HPDE6-E6E7 (cell line): ENCODE data around the gene COQ9.
A peak's percentile ranks its signal among the peaks of the same experiment; 100 is the strongest.
"Not testable (repeated sequence)": the region's sequence is repeated elsewhere in the genome, so short reads cannot be mapped to it uniquely, and the experiment has no call there.

Source experiments
- DNase-seq: peaks from one replicate; pipeline ENCODE4 v3.0.0; 2011; ENCODE audit warnings: missing footprints; ENCODE audit errors: extremely low spot score

COQ9 gene

DNA sequence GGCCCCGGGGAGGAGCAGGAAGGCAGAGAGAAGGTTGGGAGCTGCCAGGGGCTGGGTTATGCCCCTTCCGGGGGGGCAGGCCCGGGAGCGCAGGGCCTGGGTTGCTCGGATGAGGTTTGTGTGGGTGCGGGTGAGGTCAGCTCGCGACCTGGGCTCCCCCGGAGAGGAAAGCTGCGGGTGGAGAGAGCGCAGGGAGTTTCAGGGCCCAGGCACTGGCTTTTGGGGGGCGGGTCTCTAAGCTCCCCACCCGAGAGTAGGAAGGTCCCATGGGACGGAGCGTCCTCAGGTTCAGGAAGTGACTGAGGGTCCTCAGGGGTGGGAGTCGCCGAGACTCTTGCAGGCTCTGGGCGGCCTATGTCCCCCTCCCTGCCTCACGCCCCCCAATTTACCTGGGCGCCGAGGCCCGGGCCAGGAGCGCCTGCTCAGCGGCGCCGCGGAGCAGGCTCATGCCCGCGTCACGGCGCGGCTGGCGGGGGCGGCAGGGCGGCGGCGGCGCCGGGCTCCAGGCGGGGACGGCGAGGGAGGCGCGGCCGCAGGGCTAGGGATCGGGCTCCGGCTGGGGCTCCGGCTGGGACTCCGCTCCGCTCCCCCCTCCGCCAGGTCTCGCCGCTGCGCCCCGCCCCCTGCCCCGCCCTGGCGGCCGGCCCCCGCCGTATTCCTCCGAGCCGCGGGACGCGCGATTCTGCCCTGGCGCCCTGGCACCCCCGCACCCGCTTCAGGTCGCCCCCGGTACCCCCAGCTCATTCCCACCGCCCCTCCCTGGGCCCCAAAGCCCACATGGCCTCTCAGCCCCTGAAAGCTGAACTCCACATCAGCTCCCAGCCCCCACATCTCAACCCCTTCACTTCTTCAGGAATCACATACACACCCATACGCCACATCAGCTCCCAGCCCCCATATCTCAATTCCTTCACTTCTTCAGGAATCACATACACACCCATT lies 38.9 kb downstream of the COQ9 start, which contains the start of gene DOK4:
DOK4 (minus strand) TSS at position 578 of the 942 bp plus-strand sequence. CDS start 6,986 bp downstream, outside the sequence.
- DNase-seq, result peak; percentile 98

DNA sequence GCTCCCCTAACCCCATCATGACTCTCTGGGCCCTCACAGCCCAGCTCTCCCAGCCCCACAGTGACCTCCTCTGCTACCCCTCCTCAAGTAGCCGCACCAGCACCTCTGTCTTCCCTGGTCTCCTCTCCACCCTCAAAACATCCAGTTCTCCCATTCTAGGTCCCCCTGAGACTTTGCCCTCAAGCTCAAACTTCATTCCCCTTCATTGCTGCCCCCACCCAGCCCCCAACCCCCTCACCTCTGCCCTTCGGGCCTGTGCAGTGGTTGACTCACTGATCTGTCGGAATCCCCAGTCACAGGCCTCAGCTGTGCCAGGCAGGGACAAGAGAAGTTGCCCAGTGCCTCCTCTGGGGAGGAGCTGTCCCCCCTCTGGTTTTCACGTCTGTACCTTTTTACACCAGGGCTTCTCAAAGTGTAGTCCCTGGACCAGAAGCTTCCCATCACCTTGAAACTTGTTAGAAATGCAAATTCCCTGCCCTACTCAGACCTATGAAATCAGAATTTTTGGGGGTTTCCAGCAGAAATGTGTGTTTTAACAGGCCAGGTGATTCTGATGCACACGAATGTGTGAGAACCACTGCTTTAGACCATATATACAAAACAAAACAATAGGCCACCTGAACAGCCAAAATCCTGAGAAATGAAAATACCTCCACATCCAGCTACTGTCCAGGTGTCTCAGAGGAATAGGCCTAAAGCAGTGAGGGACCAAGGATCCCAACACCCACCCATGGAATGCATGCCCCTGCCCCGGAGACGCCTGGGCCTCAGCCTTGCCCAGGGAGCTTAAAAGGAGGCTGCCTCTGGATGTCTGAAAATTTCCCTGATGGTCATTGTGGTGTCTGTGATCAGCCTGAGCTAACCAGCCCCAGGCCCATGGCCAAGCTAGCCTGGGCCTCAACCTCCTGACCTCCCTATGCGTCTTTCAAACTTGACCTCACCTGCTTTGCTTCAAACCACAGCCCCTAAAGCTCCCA lies 39.9 kb downstream of the COQ9 start:
- DNase-seq, result no peak

DNA sequence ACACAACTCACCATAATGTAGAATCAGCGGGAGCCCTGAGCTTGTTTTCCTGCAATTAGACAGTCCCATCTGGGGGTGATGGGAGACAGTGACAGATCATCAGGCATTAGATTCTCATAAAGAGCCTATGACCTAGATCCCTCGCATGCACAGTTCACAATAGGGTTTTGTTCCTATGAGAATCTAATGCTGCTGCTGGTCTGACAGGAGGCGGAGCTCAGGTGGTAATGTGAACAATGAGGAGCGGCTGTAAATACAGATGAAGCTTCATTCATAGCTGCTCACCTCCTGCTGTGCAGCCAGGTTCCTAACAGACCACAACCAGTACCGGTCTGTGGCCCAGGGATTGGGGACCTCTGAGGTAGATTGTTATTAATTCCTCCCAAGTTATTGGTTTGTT lies 42.0 kb downstream of the COQ9 start:
- DNase-seq, result no peak

DNA sequence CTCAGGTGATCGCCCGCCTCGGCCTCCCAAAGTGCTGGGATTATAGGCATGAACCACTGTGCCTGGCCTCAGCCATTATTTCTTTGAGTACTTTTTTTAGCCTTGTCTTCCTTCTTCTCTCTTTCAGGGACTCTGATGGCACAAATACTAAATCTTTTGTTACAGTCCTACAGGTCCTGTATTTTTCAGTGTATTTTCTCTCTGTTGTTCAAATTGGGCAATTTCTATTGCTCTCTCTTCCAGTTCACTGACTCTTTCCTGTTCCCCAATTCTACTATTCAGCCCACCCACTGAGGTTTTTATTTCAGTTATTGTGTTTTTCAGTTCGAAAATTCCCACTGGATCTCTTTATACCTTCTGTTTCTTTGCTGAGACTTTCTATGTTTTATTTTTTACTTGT lies 46.5 kb downstream of the COQ9 start:
- DNase-seq, result no peak

DNA sequence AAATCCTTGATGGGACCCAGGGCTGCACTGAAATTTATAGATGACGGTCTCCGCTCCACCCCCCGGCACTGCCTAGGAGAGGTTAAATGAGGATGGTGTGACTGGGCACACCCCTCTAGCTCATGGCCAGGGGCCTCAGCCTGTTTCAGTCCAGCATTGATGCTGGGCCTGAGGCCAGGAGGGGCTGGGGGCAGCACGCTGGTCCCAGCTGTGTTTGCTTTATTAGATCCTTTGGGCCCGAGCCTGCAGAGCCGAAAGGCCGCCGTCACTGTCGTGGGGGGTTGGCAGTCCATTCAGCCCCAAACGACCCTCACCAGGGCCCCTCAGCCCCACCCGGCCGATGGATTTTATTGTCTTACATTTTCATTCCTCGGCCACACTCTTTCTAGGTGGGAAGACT lies 49.8 kb downstream of the COQ9 start:
- DNase-seq, result no peak

DNA sequence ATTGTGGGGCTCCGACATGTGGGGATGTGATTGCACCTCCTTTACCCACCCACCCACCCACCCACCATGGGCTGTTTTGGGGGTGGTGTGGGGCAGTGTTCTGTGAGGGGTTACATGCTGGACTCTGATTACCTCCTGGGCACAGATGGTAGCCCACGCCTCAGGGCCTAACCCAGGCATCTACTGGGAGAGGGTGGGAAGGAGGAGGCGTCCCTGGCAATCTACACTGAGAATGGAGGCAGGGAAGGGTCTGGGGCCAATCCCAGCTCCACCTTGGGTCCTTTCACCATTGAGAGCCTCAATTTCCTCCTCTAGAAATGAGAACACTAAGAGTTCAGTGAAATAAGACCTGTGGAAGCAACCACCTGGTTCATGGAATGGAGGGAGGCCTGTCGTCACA lies 50.8 kb downstream of the COQ9 start:
- no peak for DNase-seq

DNA sequence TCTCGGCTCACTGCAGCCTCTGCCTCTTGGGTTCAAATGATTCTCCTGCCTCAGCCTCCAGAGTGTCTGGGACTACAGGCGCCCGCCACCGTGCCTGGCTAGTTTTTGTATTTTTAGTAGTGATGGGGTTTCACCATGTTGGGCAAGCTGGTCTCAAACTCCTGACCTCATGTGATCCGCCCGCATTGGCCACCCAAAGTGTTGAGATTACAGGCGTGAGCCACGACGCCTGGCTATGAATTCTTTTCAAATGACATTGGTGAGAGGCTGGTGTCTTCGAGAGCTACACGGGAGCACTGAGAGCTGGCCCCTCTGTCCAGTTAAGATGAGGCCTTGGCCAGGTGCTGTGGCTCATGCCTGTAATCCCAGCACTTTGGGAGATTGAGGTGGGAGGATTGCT lies 52.7 kb downstream of the COQ9 start:
- DNase-seq, result not testable (repeated sequence)

DNA sequence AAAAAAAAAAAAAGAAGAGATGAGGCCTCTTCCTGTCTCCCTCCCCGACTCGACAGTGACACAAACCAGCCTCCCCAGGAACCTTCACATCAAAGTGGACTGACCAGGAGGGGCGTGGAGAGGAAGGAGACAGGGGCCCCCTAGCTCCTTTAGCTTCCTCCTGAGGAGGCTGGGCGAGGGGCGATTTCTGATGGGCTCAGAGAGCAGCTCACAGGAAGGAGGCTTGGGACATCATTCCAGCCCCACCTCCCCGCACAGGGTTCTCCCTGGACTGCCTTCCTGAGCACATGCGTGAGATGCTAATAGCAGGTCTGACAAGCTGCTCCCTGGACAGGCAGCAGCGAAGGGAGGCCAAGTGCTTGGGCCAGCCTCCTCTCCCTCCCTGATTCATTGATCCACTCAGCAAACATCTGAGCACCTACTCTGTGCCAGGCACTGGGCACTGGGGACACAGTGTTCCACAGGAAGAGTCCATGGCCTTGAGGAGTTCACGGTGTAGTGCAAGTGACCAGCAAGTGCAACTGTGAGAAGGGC lies 53.4 kb downstream of the COQ9 start:
- no peak for DNase-seq

DNA sequence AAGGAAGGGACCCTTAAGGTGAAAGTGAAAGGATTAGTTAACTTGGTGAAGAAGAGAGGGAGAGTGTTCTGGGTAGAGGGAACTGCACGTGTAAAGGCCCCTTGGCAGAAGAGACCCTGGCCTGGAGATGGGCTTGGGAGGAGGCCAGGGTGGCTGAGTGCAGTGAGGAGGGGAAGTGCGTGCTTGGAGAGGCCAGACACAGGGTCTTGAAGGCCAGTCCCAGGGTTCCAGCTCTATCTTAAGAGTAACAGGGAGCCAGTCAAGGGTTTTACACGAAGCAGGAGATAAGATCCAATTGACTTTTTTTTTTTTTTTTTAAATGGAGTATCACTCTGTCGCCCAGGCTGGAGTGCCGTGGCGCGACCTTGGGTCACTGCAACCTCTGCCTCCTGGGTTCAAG lies 54.2 kb downstream of the COQ9 start:
- no peak for DNase-seq

DNA sequence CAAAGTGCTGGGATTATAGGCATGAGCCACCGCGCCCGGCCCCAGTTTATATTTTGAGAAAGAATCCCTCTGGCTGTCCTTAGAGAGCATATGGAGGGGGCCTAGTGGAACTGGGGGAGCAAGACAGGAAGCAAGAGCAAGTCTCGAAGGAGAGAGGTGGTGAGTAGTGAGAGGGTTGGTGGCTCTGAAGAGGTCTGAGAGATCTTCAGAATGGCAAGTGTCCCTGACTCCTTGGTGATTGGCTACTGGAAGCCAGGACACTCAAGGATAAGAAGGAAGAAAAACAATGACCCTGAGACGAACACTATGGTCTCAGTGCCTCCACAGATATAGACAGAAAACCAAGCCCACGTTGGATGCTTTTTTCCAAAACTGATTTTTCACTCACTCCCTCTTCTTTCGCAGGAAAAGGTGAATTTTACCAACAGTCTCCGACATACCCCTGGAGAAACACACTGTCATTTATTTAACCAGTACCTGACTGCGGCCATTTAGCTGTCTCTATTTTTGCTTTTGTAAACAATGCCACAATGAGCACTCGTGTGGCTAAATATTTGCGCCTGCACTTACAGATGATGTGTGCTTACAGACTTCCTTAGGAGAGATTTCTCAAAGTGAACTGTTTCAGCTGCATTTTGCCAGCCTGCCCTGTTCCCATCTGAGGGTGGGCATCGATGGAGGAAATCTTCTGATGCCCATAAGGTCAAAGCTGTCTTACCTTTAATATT lies 54.9 kb downstream of the COQ9 start:
- DNase-seq, result no peak

DNA sequence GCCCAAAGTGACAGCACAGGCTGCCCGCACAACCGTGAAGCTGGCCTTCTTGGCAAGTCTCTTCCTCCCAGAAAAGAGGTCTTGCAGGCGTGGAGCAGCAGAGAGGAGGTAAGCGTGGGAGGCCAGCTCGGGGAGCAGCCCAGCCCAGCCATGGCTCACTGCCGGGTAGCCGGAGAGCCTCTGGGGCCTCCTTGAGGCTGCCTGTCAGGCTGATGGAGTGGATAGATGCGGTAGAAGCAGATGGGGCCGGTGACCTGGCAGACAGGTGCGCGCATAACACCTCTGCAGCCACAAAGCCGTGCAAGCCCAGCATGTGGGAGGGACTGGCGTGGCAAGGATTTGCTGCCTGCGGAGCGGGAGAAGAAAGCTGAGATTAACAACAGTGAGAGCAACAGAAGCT lies 56.1 kb downstream of the COQ9 start:
- no peak for DNase-seq

DNA sequence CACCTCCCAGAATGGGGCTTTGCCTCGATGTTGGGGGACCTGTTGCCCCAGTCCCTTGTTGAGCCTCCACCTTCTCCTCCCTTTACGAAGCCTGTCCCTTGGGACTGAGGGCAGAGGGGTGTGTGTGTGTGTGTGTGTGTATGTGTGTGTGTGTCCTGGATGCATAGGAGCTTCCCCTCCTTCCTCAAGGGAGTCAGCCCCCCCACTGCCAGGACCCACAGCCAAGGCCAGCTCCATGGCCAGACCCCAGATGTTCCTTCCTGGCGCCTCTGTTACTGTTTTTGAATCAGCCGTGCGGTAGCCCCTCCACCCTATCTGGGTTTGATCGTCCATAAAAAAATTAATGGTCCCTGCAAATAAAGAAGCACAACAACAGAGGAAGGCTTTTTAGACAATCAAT lies 56.7 kb downstream of the COQ9 start:
- DNase-seq, result no peak

DNA sequence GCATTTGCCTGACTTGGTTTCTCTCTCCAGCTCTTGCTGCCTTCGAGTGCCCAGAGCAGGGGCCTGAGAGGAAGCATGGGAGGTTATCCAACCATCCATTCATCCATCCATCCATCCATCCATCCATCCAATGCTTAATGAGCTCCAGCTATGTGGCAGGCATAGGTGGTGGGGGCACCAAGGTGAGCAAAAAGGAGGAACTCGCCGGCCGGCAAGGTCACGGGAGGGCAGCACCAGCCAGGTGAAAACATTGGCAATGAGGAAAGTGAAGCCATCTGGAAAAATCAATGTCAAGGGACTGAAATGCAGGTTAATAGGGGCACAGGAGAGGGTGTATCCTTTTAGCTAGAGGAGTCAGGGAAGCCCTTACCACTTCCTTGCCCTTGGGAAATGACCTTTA lies 57.2 kb downstream of the COQ9 start:
- no peak for DNase-seq

DNA sequence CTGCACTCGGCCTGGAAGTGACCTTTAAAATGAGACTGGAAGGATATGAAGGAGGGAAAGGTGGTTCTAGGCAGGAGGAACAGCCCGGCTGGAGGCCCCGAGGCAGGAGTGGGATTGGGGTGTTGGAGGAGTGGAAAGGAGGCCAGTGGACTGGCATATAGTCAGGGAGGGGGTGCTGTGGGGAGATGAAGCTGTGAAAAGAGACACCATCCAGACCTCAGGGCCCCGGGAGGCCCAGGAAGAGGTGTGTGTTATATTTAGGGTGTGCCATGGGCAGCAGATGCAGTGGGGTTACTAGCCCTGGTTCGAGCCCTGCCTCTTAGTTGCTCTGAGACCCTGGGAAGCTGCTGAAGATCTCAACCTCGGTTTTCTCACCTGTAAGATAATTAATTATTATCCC lies 57.9 kb downstream of the COQ9 start:
- DNase-seq, result no peak

DNA sequence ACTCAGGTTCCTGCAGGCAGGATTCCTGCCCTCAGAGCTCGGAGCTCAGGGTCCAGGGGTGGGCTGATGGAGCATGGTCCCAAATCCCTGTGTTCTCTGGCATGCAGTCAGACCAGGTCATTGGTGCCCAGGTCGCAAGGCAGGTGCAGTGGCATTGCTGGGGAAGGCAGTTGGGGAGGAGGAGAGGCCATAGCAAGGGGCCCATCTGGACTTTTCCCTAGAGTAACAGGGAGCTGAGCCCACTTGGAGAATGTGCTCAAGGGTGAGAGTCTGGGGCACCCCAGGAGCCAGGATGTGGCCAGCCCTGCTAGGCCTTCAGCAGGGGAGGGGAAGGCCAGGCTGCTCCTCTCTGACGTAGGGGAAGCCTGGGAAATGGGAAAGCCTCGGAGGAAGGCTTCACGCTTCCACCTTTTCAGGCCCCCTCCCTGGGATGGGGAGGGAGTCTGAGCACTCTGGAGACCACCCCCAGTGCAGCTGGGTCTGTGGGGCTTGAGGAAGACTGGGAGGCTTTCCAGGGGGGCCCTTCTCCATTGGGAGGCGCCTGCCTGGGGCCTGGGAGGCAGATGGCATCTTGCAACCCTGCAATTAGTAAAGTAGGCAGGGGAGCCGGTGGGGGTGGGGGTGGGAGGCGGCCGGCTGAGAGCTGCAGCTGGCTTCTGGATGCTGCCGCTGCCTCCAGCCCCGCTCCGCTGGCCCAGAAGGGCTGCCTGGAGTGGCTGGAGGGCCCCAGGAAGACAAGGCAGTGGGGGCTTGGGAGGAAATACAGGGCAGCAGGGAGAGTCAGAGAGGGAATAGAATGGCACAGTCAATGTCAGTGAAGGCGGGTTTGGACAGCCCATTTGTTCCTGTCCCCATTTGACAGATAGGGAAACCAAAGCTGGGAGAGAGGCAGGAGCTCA lies 60.1 kb downstream of the COQ9 start:
- DNase-seq, result no peak

DNA sequence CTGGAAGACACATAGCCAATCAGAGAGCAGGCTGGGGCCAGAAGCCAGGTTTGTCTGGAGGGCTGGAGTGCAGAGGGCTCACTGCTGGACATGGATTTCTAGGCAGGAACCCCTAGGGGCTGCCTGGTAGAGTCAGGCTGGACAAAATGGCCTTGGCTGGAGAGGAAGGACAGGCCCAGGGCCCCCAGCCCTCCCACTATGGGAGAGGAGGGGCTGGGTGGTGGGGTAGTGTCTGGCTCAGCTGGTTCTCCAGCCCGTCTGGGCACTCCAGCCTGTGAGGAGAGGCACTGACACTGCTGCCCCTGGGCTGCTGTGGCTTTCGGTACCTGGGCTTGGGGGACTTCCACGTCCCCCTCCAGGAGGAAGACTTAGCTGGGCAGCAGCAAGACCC lies 60.8 kb downstream of the COQ9 start:
- DNase-seq, result no peak

DNA sequence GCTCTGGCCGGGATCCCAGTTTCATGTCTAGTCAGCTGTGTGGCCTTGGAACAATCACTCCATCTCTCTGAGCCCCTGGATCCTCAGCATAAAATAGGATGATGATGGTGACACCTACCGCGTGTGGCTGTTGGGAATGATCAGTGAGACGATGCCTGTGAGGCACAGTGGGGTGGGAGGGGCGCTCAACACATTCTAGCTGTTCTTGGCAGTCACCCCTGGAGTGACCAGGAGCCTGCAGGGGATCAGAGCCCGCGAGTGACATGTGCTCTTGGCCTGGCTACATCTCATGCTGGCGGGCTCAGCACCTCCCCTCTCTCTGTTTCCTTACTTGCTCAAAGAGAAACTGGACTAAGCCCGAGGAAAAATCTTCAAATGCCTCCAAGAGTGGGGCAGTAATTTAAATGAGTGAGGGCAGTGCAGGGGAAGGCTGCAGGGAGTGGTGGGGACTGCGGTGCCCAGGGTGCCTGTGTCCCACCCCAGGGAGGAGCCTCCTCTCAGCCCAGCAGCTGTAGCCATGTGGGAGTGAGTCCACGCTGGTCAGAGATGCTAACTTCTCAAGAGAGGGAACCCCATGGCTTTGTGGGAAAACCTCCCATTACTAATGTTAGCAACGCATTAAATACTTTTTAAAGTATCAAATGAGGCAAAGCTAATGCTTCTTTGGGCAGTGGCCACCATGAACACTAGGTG lies 62.1 kb downstream of the COQ9 start:
- DNase-seq, result no peak

DNA sequence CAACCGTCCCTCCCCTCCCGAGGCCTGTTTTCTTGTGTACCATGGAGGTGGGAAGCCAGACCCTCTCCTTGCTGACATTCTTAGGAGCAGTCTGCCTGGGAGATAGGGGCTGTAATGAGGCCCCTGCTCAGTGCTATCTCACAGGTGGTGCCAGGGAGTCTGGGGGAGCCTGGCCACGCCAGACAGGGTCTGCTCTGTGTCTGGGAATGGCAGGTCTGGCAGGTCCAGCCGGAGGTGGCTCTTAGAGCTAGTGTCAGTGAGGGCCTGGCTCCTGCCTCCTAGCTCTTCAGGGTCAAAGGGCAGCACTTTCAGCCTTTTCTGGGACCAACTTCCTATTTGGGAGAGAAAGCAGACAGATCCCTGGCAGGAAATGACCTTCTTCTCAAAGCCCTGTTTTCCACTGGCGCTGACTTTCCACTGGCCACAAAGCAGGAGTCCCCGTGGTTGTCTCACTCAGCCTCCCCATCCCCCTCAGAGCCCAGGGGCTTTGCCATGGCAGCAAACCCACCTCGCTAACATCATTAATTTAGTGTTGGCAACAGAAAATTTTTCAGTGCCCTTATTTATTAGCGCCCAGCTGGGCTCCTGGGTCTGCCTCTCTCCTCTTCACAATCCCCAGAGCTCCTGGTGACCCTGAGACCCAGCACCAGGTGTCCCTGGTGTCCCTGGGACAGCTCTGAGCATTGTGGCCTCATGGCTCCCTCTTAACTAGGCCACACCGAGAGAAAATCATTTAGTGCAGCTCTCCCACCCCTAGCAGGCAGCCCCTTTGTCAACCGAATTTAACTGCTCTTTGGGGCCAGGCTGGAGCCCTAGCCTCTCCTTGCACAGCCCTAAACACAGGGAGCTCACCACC lies 63.0 kb downstream of the COQ9 start:
- DNase-seq, result no peak
